ENCODE measurements around the gene TMUB2. TPM values are rescaled to one million over a fixed set of nuclear protein-coding genes. Genes with fewer than 3 reads are reported as not detected.

TMUB2 gene
- total RNA-seq, 1 experiment from 2014 or later: 35.1 TPM

Small RNAs within 50 kb of the gene (small RNA-seq; reads per million reads assigned to genes)
- not detected for gene MIR6782

Other genes starting within 250 kb of the TMUB2 start
- gene PPY, start 244.5 kb upstream of the TMUB2 start, total RNA-seq (2014; rRNA removed; shearing (Covaris generic)): not detected in 2 replicates
- gene PYY, start 233.0 kb upstream of the TMUB2 start, total RNA-seq (2014; rRNA removed; shearing (Covaris generic)): not detected in 2 replicates
- 2.6 and 3.3 TPM in 2 replicates for gene NAGS, start 182.3 kb upstream of the TMUB2 start, total RNA-seq (2014; rRNA removed; shearing (Covaris generic))
- 48.2 and 56.1 TPM in 2 replicates for gene TMEM101, start 172.0 kb upstream of the TMUB2 start, total RNA-seq (2014; rRNA removed; shearing (Covaris generic))
- 68.6 and 92.3 TPM in 2 replicates for gene LSM12, start 120.3 kb upstream of the TMUB2 start, total RNA-seq (2014; rRNA removed; shearing (Covaris generic))
- gene G6PC3, start 116.2 kb upstream of the TMUB2 start, total RNA-seq (2014; rRNA removed; shearing (Covaris generic)): 67.9 and 101 TPM in 2 replicates
- gene HDAC5, start 63.3 kb upstream of the TMUB2 start, total RNA-seq (2014; rRNA removed; shearing (Covaris generic)): 27.8 and 30.0 TPM in 2 replicates
- gene HROB, start 45.0 kb upstream of the TMUB2 start, total RNA-seq (2014; rRNA removed; shearing (Covaris generic)): 11.1 and 12.3 TPM in 2 replicates
- gene ASB16, start 16.3 kb upstream of the TMUB2 start, total RNA-seq (2014; rRNA removed; shearing (Covaris generic)): not detected in 2 replicates
- 46.7 and 48.5 TPM in 2 replicates for gene ATXN7L3, start 12.9 kb downstream of the TMUB2 start, total RNA-seq (2014; rRNA removed; shearing (Covaris generic))
- 70.0 and 82.3 TPM in 2 replicates for gene UBTF, start 32.7 kb downstream of the TMUB2 start, total RNA-seq (2014; rRNA removed; shearing (Covaris generic))
- gene SLC4A1, start 81.2 kb downstream of the TMUB2 start, total RNA-seq (2014; rRNA removed; shearing (Covaris generic)): not detected in 2 replicates
- gene RUNDC3A, start 121.6 kb downstream of the TMUB2 start, total RNA-seq (2014; rRNA removed; shearing (Covaris generic)): 0.31 and 1.9 TPM in 2 replicates
- gene SLC25A39, start 137.9 kb downstream of the TMUB2 start, total RNA-seq (2014; rRNA removed; shearing (Covaris generic)): 154 and 185 TPM in 2 replicates
- gene GRN, start 158.3 kb downstream of the TMUB2 start, total RNA-seq (2014; rRNA removed; shearing (Covaris generic)): 139 and 191 TPM in 2 replicates
- 11.4 and 11.7 TPM in 2 replicates for gene FAM171A2, start 176.9 kb downstream of the TMUB2 start, total RNA-seq (2014; rRNA removed; shearing (Covaris generic))
- not detected in 2 replicates for gene ITGA2B, start 202.7 kb downstream of the TMUB2 start, total RNA-seq (2014; rRNA removed; shearing (Covaris generic))